A204.1 (cell line): ENCODE results near the gene DSG3.

Experiments
- FAIRE-seq: peaks from 2 replicates; lab custom pipeline; 2012; peaks lifted over from hg19 to GRCh38; lab: Jason Lieb, UNC

The DSG3 gene

GRCh38 chr18:31447530-31448191 is at the start of gene DSG3:
Gene DSG3, plus strand, starts transcription at chr18:31447741. Its CDS starts 137 bp downstream, at chr18:31447878.
- FAIRE-seq, result no peak

- no peak for FAIRE-seq
Observed at GRCh38 chr18:31398191-31398590, 49.4 kb upstream of the DSG3 start.

GRCh38 chr18:31399306-31400032 is 48.1 kb upstream of the DSG3 start:
- no peak for FAIRE-seq

- FAIRE-seq, result no peak
Observed at GRCh38 chr18:31401156-31402025, 46.1 kb upstream of the DSG3 start.

- no peak for FAIRE-seq
Observed at GRCh38 chr18:31402026-31402373, 45.5 kb upstream of the DSG3 start.

GRCh38 chr18:31403409-31403808 is 44.1 kb upstream of the DSG3 start:
- no peak for FAIRE-seq

- no peak for FAIRE-seq
Observed at GRCh38 chr18:31407649-31408048, 39.9 kb upstream of the DSG3 start.

GRCh38 chr18:31409276-31409675 is 38.3 kb upstream of the DSG3 start:
- no peak for FAIRE-seq

- FAIRE-seq, result no peak
Observed at GRCh38 chr18:31410716-31411483, 36.6 kb upstream of the DSG3 start.

- no peak for FAIRE-seq
Observed at GRCh38 chr18:31413137-31413536, 34.4 kb upstream of the DSG3 start.

GRCh38 chr18:31417850-31418249 is 29.7 kb upstream of the DSG3 start:
- FAIRE-seq, result no peak

- no peak for FAIRE-seq
Observed at GRCh38 chr18:31419457-31419932, 28.0 kb upstream of the DSG3 start.

GRCh38 chr18:31420032-31420431 is 27.5 kb upstream of the DSG3 start:
- FAIRE-seq, result no peak

- no peak for FAIRE-seq
Observed at GRCh38 chr18:31420524-31420923, 27.0 kb upstream of the DSG3 start.

GRCh38 chr18:31424383-31424988 is 23.1 kb upstream of the DSG3 start:
- no peak for FAIRE-seq

GRCh38 chr18:31426021-31426420 is 21.5 kb upstream of the DSG3 start:
- no peak for FAIRE-seq

- no peak for FAIRE-seq
Observed at GRCh38 chr18:31426871-31427406, 20.6 kb upstream of the DSG3 start.

GRCh38 chr18:31428211-31428610 is 19.3 kb upstream of the DSG3 start:
- no peak for FAIRE-seq

- FAIRE-seq, result no peak
Observed at GRCh38 chr18:31429623-31430022, 17.9 kb upstream of the DSG3 start.

GRCh38 chr18:31430072-31430471 is 17.5 kb upstream of the DSG3 start:
- no peak for FAIRE-seq

GRCh38 chr18:31430554-31430953 is 17.0 kb upstream of the DSG3 start:
- FAIRE-seq, result no peak
